Panc1 (cell line): ENCODE data around the gene HAND1. TPM values are rescaled to one million over a fixed set of nuclear protein-coding genes. Genes with fewer than 3 reads are reported as not detected.

Source experiments
- ATAC-seq: fragments of 200-7000 bp; cut with Tn5 transposase; 2 replicates; pipeline ENCODE4 v1.9.1; 2020; ENCODE audit warnings: mild to moderate bottlenecking, moderate library complexity
- BruUV-seq: library from RNA; stranded (reverse); fragments of 400-500 nt; replicated peaks from 2 replicates; lab custom pipeline; 2021; lab: Mats Ljungman, UMichigan
- CTCF ChIA-PET: fragments of 300-600 bp; sonication (Branson Sonifier 250); formaldehyde crosslinking; loops from one replicate; lab custom pipeline; 2022; ENCODE audit warnings: antibody characterized with exemption; lab: Charles Lee
- POLR2A ChIA-PET: fragments of 300-600 bp; sonication (Branson Sonifier 250); formaldehyde crosslinking; loops from one replicate; lab custom pipeline; 2022; ENCODE audit warnings: antibody characterized with exemption; lab: Charles Lee
- DNase-seq: peaks from one replicate; pipeline ENCODE4 v3.0.0-alpha.2; 2010; ENCODE audit warnings: low read depth, low spot score
- H3K27ac ChIP-seq: 2 replicates; pipeline ENCODE4 v1.5.1; 2011; ENCODE audit warnings: mild to moderate bottlenecking, low read length, inconsistent platforms
- H3K27me3 ChIP-seq: fragments of 200-500 bp; sonication (Bioruptor generic); 2 replicates; pipeline ENCODE4 v1.6.0; 2014; ENCODE audit warnings: low read length, inconsistent platforms; ENCODE audit not compliant: control insufficient read depth, insufficient read depth
- H3K36me3 ChIP-seq: fragments of 200-500 bp; sonication (Bioruptor generic); 2 replicates; pipeline ENCODE4 v1.5.1; 2014; ENCODE audit warnings: inconsistent platforms, mild to moderate bottlenecking, low read length, moderate library complexity; ENCODE audit not compliant: control insufficient read depth, insufficient read depth
- H3K4me1 ChIP-seq: 2 replicates; pipeline ENCODE4 v1.5.1; 2011; ENCODE audit warnings: inconsistent platforms, mild to moderate bottlenecking, low read length, moderate library complexity; ENCODE audit not compliant: control insufficient read depth, insufficient read depth
- H3K4me3 ChIP-seq, 2 experiments: 2 replicates each; pipeline ENCODE4 v1.5.1; 2011 to 2012; ENCODE audit warnings: low read depth in 2 of 2, low read length in 2 of 2, mild to moderate bottlenecking in 2 of 2, inconsistent platforms in 1 of 2, moderate library complexity in 1 of 2
- H3K9me3 ChIP-seq: fragments of 200-500 bp; sonication (Bioruptor generic); 2 replicates; pipeline ENCODE4 v1.5.1; 2014; ENCODE audit warnings: low read depth, mild to moderate bottlenecking, inconsistent platforms, low read length, moderate library complexity; ENCODE audit not compliant: control insufficient read depth, insufficient read depth
- CTCF ChIP-seq: fragments of 450-650 bp; IDR thresholded peaks from 2 replicates; pipeline ENCODE4 v1.5.1; 2017; ENCODE audit warnings: mild to moderate bottlenecking
- POLR2AphosphoS5 ChIP-seq: IDR thresholded peaks from 2 replicates; pipeline ENCODE4 v1.6.1; 2012; ENCODE audit warnings: mild to moderate bottlenecking, low read depth, low read length, moderate library complexity
- REST ChIP-seq, 2 experiments: IDR thresholded peaks; 2 replicates each; pipeline ENCODE4 v1.6.1; 2011 to 2012; ENCODE audit warnings: low read depth in 2 of 2, control low read depth in 1 of 2, low read length in 1 of 2, mild to moderate bottlenecking in 1 of 2, moderate library complexity in 1 of 2; ENCODE audit not compliant: insufficient read depth in 1 of 2
- SIN3A ChIP-seq: IDR thresholded peaks from 2 replicates; pipeline ENCODE4 v1.6.1; 2012; ENCODE audit warnings: low read depth, mild to moderate bottlenecking, low read length, moderate library complexity, borderline replicate concordance; ENCODE audit not compliant: insufficient read depth
- TCF7L2 ChIP-seq: IDR thresholded peaks from 2 replicates; pipeline ENCODE4 v1.6.1; 2011; ENCODE audit warnings: mild to moderate bottlenecking, low read depth, low read length, inconsistent platforms
- in situ Hi-C: cut with HindIII; loops from 2 replicates; pipeline ENCODE4 v1.10.0; 2016; ENCODE audit warnings: low sequenced_read_pairs, low pct_unique_long_range_greater_than_20kb
- intact Hi-C: fragments of 100-400 bp; cut with micrococcal nuclease; formaldehyde crosslinking; loops from one replicate; pipeline ENCODE4 v1.10.0; 2022; ENCODE audit not compliant: unreplicated experiment
- total RNA-seq: library from RNA; stranded (reverse); gene quantifications from one replicate; pipeline ENCODE4 v1.2.1, GENCODE V29; 2021; ENCODE audit not compliant: unreplicated experiment

The HAND1 gene
- total RNA-seq, 1 experiment from 2014 or later, result 0.10 TPM

GRCh38 chr5:154470947-154471870, 6.8 kb downstream of the HAND1 start:
- ChIA-PET POLR2A (interaction anchor here (0.7 kb wide), 1 partner anchor 81 kb away, joined by 3 read pairs; no protein-coding TSS in a partner anchor), CTCF (no interaction called here)
- DNase-seq, result no peak
- Histone ChIP-seq H3K27ac (no peak overlapping the region), H3K4me3 (no peak overlapping the region), H3K4me1 (no peaks in the 10 kb centered on the region; the same call in 1 of the 2 replicates), H3K9me3 (no peaks in the 10 kb centered on the region), H3K36me3 (no peaks in the 10 kb centered on the region), H3K27me3 (peaks cover 8% of the 10 kb centered on the region)
- in situ Hi-C loops, result no loop called here
- intact Hi-C loops, result no loop called here
- BruUV-seq, result no TSS peak
- TF ChIP-seq REST (IDR thresholded peaks at IDR 0.05; ENCODE audit: insufficient read depth in 1 of 2, low read depth in 2 of 2, low read length in 1 of 2), result no peak
- no peak for TF ChIP-seq POLR2AphosphoS5
- TF ChIP-seq SIN3A, result no peak
- no peak for TF ChIP-seq TCF7L2
- no peak for TF ChIP-seq CTCF
- no peak for ATAC-seq

- ChIA-PET CTCF (no interaction called here), POLR2A (interaction anchor here (0.7 kb wide), 1 partner anchor 82 kb away, joined by 3 read pairs; no protein-coding TSS in a partner anchor)
- no peak for DNase-seq
- TF ChIP-seq CTCF (no peak), TCF7L2 (no peak), SIN3A (no peak), POLR2AphosphoS5 (no peak), REST (IDR thresholded peaks at IDR 0.05; ENCODE audit: insufficient read depth in 1 of 2, low read depth in 2 of 2, low read length in 1 of 2) (no peak)
- no peak overlapping the region for H3K4me3 ChIP-seq
- BruUV-seq, result no TSS peak
- in situ Hi-C loops (no loop called here), intact Hi-C loops (no loop called here)
- peaks cover 6% of the 10 kb centered on the region for H3K27me3 ChIP-seq
- H3K36me3 ChIP-seq, result no peaks in the 10 kb centered on the region
- H3K27ac ChIP-seq, result no peak overlapping the region
- no peaks in the 10 kb centered on the region for H3K9me3 ChIP-seq
- no peak for ATAC-seq
- no peaks in the 10 kb centered on the region; the same call in 1 of the 2 replicates for H3K4me1 ChIP-seq
These were observed 7.9 kb downstream of the HAND1 start for GRCh38 chr5:154470137-154470536.
